Erythroblast (primary cell): ENCODE results near the gene LENEP.

Experiments
- GATA1 ChIP-seq: IDR thresholded peaks from 2 replicates; pipeline ENCODE4 v1.6.1; 2011; ENCODE audit warnings: low read depth, mild to moderate bottlenecking, control low read depth, low read length, moderate library complexity
- POLR2A ChIP-seq: IDR thresholded peaks from 2 replicates; pipeline ENCODE4 v1.6.1; 2011; ENCODE audit warnings: mild to moderate bottlenecking, low read length

DNA sequence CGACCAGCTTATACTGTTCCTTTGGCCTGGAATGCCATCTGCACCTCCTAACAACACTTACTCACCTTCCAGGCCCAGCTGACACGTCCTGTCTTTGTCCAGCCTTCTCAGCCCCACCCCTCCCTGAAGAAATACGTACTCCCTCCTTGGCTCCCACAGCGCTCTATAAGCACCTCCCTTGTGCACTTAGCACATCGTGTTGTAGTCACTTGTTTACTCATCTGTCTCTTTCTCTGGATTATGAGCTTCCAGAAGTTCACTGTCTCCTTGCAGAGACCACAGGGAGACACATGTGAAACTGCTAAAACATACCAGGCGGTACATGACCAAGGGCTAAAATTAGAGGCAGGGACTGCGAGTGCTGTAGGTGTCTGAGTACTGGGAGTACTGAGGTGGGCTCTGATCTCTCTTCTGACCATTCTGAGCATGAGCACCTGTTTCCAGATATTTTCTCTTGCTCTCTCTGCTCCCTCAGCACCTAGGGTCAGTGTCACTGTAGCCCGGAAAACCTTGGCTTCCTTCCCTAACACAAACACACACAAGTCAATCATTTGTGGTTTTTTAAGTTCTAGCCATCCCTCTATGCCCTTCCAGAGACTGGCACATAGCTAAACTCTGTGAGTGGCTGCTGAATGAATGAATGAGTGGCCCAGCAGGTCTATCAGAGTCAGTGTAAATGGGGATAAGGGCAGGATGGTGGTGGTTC lies 45.4 kb downstream of the LENEP start:
- TF ChIP-seq POLR2A (no peak), GATA1 (no peak)
